ENCODE measurements around the gene ARMC7. TPM values are rescaled to one million over a fixed set of nuclear protein-coding genes. Genes with fewer than 3 reads are reported as not detected.

The ARMC7 gene
- total and polyA plus RNA-seq, 2 of the 4 experiments (the other 2 are of a cell fraction), result 1.8 to 6.9 TPM

GRCh38 chr17:75113798-75114551, 4.2 kb downstream of the ARMC7 start:
- Histone ChIP-seq H3K4me2 (ENCODE audit: low read depth, low read length) (peak overlapping the region; percentile 94), H3K4me1 (ENCODE audit: control insufficient read depth, insufficient read depth, low read length) (peaks cover 7% of the 10 kb centered on the region; the same call in 1 of the 2 replicates), H3K4me3 (ENCODE audit: insufficient read depth, low read depth, low read length) (peak overlapping the region; percentile 37), H3K27ac (ENCODE audit: insufficient read depth, low read length) (peak overlapping the region; percentile 81), H2AFZ (replicated peaks; ENCODE audit: low read length, poor library complexity) (peak overlapping the region; percentile 94), H4K5ac (ENCODE audit: low read depth, low read length) (peak overlapping the region; percentile 82; the same call in 1 of the 2 replicates), H4K8ac (ENCODE audit: low read depth in 2 of 2, low read length in 2 of 2) (peak overlapping the region; percentile 27 to 90; a peak in 3 of 4 replicates), H3K56ac (ENCODE audit: extremely low read depth, insufficient read depth, low read length) (no peak overlapping the region), H2AK5ac (ENCODE audit: low read depth, low read length) (no peak overlapping the region), H2AK9ac (replicated peaks; ENCODE audit: low read depth, low read length, poor library complexity) (peak overlapping the region; percentile 59), H3K23ac (ENCODE audit: low read depth, low read length) (peak overlapping the region; percentile 79; the same call in 1 of the 2 replicates), H2BK120ac (ENCODE audit: low read depth, low read length) (0 out of 2 replicates have a peak overlapping the region, but pooled peaks have one; percentile 24), H4K91ac (ENCODE audit: insufficient read depth, low read depth, low read length) (no peak overlapping the region), H2BK15ac (ENCODE audit: low read depth, low read length) (no peak overlapping the region), H3K9ac (ENCODE audit: low read depth, low read length) (peak overlapping the region; percentile 60), H3K14ac (replicated peaks; ENCODE audit: low read depth, low read length) (peak overlapping the region; percentile 53; the same call in 1 of the 2 replicates), H2BK20ac (ENCODE audit: low read depth, low read length) (no peak overlapping the region), H2BK5ac (ENCODE audit: low read depth, low read length, poor library complexity, severe bottlenecking) (peak overlapping the region; percentile 25), H3K27me3 (ENCODE audit: control insufficient read depth, insufficient read depth, low read length) (peaks cover under 1% of the 10 kb centered on the region; the same call in 1 of the 2 replicates), H3K18ac (ENCODE audit: low read depth, low read length) (no peak overlapping the region), H3K9me3 (ENCODE audit: control insufficient read depth, insufficient read depth, low read length) (no peaks in the 10 kb centered on the region), H3K4ac (ENCODE audit: low read depth, low read length) (peak overlapping the region; percentile 76), H3K9me1 (ENCODE audit: insufficient read depth, low read length) (0 out of 2 replicates have a peak, but pooled peaks cover 5% of the 10 kb centered on the region), H4K20me1 (ENCODE audit: insufficient read depth, low read length) (no peaks in the 10 kb centered on the region; the same call in 1 of the 2 replicates), H3K36me3 (ENCODE audit: control insufficient read depth, insufficient read depth, low read length) (peaks cover 6% of the 10 kb centered on the region), H3K79me1 (ENCODE audit: low read depth in 1 of 2, low read length in 2 of 2) (peaks cover 23 to 52% of the 10 kb centered on the region in 2 experiments)
- dilution Hi-C loops (cut with HindIII; ENCODE audit: low sequenced_read_pairs, unreplicated experiment), result no loop called here
- CTCF ChIA-PET, result interaction anchor here (0.6 to 2.3 kb wide), 24 partner anchors 9 to 152 kb away, joined by 3 to 22 read pairs (median 4); partner anchors contain the start of genes GGA3, NT5C and NUP85
- no TSS peak for BruUV-seq (replicated peaks)
- peak; percentile 89 for DNase-seq
- in situ Hi-C loops (cut with MboI; ENCODE audit: low sequenced_read_pairs), result no loop called here
- ATAC-seq (ENCODE audit: low read depth), result peak; percentile 79
- POLR2A ChIA-PET (ENCODE audit: unreplicated experiment), result interaction anchor here (0.6 to 0.8 kb wide), 2 partner anchors 9 to 55 kb away, joined by 3 read pairs; no protein-coding TSS in a partner anchor
- no peak for TF ChIP-seq BHLHE40 (IDR thresholded peaks at IDR 0.05; ENCODE audit: low read depth, low read length)
- peak; percentile 56; the same call in 1 of the 2 replicates for TF ChIP-seq MAZ (IDR thresholded peaks at IDR 0.05; ENCODE audit: borderline replicate concordance, low read depth, low read length)
- TF ChIP-seq SMC3 (IDR thresholded peaks at IDR 0.05; ENCODE audit: low read depth, low read length), result peak; percentile 86
- TF ChIP-seq POLR2A (IDR thresholded peaks at IDR 0.05; ENCODE audit: low read depth, low read length), result no peak
- peak; percentile 86 for TF ChIP-seq RAD21 (IDR thresholded peaks at IDR 0.05; ENCODE audit: low read length)
- TF ChIP-seq CEBPB (IDR thresholded peaks at IDR 0.05; ENCODE audit: low read depth, low read length), result no peak
- peak; percentile 95 for TF ChIP-seq CTCF (conservative IDR thresholded peaks at IDR 0.05; ENCODE audit: low read depth, low read length)
- 13% methylated on average over 7 of the region's 22 CpGs; no CpG with 5 or more reads in 1 of the 2 experiments for WGBS, 2 experiments (ENCODE audit: extremely low coverage in 2 of 2, insufficient read length in 1 of 2)
- intact Hi-C loops (cut with micrococcal nuclease), result loop anchor here (1.0 to 5.0 kb wide), 3 partner anchors 52 to 127 kb away; partner anchors contain the start of gene CDR2L
